DMS79 (cell line): Measurements from ENCODE around the gene PALS1.

Experiments used
- DNase-seq: peaks from one replicate; lab custom pipeline; 2025; lab: John Stamatoyannopoulos, UW

PALS1 gene

GRCh38 chr14:67241411-67242167 is at the start of gene PALS1:
Gene PALS1, plus strand, starts transcription at chr14:67241435. Its CDS starts 37,736 bp downstream, at chr14:67279171.
- no peak for DNase-seq

GRCh38 chr14:67191768-67192290 is 49.4 kb upstream of the PALS1 start:
- no peak for DNase-seq

GRCh38 chr14:67192366-67192765 is 48.9 kb upstream of the PALS1 start:
- no peak for DNase-seq

- DNase-seq, result no peak
These were observed 46.0 kb upstream of the PALS1 start for GRCh38 chr14:67195279-67195678.

GRCh38 chr14:67199016-67199415 is 42.2 kb upstream of the PALS1 start:
- DNase-seq, result no peak

GRCh38 chr14:67207810-67208209 is 33.4 kb upstream of the PALS1 start:
- DNase-seq, result no peak

- DNase-seq, result no peak
These were observed 23.1 kb upstream of the PALS1 start for GRCh38 chr14:67218126-67218525.

- no peak for DNase-seq
These were observed 19.8 kb upstream of the PALS1 start for GRCh38 chr14:67221248-67221981.

GRCh38 chr14:67221982-67222328 is 19.3 kb upstream of the PALS1 start:
- no peak for DNase-seq

- no peak for DNase-seq
These were observed 15.7 kb upstream of the PALS1 start for GRCh38 chr14:67225523-67225922.

- no peak for DNase-seq
These were observed 12.8 kb upstream of the PALS1 start for GRCh38 chr14:67228325-67228984.

- DNase-seq, result no peak
These were observed 9.2 kb upstream of the PALS1 start for GRCh38 chr14:67232066-67232465.

GRCh38 chr14:67232621-67233020 is 8.6 kb upstream of the PALS1 start:
- no peak for DNase-seq

- DNase-seq, result no peak
These were observed 3.6 kb upstream of the PALS1 start for GRCh38 chr14:67237591-67237990.

GRCh38 chr14:67239582-67239981 is 1.7 kb upstream of the PALS1 start:
- no peak for DNase-seq

- no peak for DNase-seq
These were observed 885 bp upstream of the PALS1 start for GRCh38 chr14:67240168-67240932.

- peak; percentile 96 for DNase-seq
These were observed 241 bp upstream of the PALS1 start for GRCh38 chr14:67240978-67241410.

- DNase-seq, result no peak
These were observed 859 bp downstream of the PALS1 start for GRCh38 chr14:67242168-67242420.

- no peak for DNase-seq
These were observed 3.9 kb downstream of the PALS1 start for GRCh38 chr14:67245104-67245503.

- DNase-seq, result no peak
These were observed 10.5 kb downstream of the PALS1 start for GRCh38 chr14:67251573-67252226.

GRCh38 chr14:67253076-67253635 is 11.9 kb downstream of the PALS1 start:
- no peak for DNase-seq
